HG02943 (cell line): ENCODE data around the gene LSR.

Experiments used
- ATAC-seq: cut with Tn5 transposase; IDR thresholded peaks from one replicate; pipeline ENCODE4 v1.9.1; 2021; ENCODE audit warnings: mild to moderate bottlenecking, low read depth, moderate library complexity; ENCODE audit not compliant: unreplicated experiment

Gene LSR

DNA sequence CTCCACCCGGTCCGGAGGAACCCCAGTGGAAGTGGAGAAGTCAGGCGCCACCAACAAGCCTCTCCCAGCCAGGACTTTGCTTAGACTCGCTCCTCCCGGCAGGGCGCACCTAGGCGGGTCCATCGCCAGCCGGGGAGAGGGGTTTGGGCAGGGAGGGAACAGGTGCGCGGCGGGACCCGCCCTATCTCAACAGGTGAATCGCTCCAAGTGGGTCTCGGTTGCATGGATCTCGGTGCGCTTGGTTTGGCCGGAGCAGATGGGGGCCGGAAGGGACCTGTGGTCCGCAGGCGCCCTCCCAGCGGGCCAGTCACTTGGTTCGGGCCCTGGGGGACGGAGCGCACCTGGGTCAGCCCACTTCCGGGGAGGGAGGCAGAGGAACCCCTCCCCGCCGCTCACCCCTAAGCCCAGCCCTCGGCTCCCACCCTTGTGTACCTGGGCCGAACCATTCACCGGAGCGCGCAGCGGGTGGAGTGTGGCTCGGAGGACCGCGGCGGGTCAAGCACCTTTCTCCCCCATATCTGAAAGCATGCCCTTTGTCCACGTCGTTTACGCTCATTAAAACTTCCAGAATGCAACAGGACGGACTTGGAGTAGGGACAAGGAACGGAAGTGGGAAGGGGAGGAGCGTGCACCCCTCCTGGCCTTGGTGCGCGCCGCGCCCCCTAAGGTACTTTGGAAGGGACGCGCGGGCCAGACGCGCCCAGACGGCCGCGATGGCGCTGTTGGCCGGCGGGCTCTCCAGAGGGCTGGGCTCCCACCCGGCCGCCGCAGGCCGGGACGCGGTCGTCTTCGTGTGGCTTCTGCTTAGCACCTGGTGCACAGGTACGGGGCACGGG, at the start of gene LSR:
TSS of gene LSR (plus strand) at position 693 of the 836 bp plus-strand sequence. CDS start at position 714, 21 bp downstream.
- ATAC-seq, result peak; percentile 82

DNA sequence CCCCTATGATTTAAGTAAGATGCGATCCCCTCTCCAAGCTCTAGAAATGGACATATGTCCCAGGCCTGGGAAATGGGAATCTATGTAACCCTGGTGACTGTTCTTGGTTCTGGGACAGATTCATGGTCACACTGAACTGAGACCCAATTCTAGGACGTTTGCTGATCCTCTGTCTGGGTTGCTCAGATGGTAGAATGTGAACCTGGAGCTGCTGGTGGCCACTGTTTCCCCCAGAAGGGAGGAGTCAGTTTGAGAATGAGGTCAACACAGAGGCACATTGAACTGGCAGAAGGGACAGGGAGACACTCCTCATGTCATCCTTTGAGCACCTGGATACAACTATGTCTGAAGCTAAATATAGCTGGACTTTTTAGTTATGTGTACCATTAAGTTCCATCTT, 49.3 kb upstream of the LSR start:
- no peak for ATAC-seq

- ATAC-seq, result no peak
Measured at GRCh38 chr19:35202722-35203688, 45.8 kb upstream of the LSR start.

- ATAC-seq, result no peak
Measured at GRCh38 chr19:35204799-35205732, 43.7 kb upstream of the LSR start.

DNA sequence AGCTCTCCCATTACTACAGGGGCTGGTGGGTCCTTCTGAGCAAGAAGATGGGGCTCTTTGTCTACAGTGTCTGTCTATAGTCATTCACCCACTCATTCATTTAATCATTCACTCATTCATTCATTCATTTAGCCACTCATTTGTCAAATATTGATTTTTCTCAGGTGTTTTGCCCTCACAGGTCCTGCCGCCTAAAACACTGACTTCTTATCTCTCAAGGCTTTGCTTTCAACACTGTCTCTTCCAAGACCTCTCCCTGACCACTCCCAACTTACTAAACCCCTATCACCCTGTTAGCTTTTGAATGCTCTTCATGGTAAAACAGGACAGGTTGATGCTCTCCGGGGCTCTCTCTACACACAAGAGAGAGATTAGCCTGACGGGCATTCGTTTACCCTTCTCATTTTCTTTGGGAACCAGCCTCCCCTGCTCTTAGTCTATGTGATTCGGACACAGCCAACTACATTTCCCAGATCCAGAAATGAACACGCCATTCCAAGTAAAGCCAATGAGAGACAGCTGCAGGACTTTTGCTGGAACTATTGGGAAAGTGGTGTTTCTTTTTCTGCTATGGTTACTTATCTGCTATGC, 43.0 kb upstream of the LSR start:
- ATAC-seq, result no peak

DNA sequence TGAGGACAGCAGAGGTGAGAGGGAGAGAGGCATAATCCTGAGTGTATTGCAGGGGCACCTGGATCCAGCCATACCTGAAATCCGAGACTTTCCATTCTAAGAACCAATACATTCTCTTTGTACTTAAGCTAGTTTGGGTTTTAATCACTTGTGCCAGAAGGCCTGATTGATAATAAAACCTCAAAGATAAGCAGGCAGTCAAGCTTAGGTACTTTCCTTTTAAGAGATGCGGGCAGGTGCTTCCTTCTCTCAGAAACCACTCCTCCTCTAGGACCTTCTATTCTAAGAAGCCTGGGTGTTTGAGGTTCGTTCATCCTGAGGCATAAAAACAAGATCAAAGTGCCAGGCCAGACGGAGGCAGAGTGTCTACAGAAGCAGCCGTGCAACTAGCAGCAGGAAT, 42.4 kb upstream of the LSR start:
- ATAC-seq, result no peak

GRCh38 chr19:35206855-35207254, 41.9 kb upstream of the LSR start:
- no peak for ATAC-seq

- ATAC-seq, result no peak
Measured at GRCh38 chr19:35207391-35207871, 41.4 kb upstream of the LSR start.

DNA sequence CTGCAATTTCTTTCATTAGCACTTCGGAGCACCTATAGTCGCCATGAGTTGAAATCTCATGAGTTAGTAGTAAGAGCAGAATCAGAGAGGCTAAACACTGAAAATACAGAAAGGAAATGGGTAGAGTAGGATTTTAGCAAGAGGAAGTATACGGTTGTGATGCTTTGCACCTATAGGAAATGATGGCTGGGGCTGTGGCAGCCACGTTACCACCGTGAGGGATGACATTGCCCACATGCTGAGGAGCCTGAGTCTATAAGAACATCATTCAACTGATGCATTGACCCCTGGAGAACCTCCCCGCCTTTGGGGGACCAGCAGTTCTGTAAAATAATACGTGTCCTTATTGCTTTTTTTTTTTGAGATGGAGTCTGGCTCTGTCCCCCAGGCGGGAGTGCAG, 40.7 kb upstream of the LSR start:
- ATAC-seq, result no peak

GRCh38 chr19:35209646-35210045, 39.2 kb upstream of the LSR start:
- no peak for ATAC-seq

GRCh38 chr19:35211545-35212230, 37.1 kb upstream of the LSR start:
- no peak for ATAC-seq

DNA sequence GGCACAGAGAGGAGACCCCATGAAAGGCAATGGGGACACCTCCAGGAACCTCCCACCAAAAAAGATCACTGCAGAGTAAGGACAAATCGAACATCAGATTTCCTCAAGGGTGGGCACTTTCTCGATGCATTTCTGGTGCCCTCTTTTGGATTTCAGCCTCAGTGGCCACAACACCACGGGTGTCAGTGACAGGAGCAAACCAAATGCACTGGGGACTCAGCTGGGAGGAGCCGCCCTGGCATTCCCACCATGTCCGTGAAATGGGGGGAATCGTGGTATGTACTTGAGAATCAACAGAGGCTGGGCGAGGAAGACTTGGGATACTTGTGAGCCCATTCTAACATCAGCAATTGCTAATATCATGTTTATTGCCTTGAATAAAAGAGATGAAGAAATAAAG, 36.6 kb upstream of the LSR start:
- no peak for ATAC-seq

DNA sequence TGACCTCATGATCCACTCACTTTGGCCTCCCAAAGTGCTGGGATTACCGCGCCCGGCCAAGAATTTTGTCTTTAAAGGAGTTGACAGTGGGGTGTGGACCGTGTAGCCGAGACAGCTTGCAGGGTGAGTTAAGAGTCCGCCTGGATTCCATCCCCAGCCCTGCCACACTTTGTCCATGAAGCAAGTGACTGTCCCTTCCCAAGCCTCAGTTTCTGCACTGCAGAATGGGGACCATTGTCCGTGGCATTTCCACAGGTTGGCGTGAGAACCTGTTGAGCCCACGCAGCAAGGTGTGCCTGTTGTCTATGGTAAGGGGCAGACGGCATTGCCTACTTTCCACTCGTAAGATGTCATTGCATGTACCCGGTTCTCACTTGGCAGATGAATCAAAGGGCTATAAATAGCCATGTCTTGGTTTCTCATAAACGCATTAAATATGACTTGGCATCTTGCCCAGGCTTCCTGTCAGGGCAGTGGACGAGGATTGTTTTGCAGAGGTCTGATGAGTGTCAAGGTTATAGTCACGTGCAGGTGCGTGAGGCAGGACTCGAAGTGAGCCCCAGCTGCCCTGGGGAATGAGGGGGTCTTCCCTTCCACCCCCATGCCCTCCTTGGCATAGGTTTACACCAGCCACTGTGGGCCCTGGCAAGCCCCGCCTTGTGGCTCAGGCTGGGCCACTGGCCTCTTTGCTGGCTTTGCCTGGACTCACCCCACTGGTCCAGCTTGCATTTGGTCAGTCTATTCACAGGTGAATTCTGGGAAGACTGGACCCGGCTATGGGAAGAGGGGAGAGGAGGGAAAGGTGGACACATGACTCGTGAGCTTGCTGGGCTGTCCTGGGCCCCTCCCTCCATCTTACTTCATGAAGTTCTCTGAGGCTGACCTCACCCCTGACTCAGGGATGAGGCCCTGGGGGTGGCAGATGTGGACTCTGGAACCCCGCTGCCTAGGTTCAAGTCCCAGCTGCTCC, 34.9 kb upstream of the LSR start:
- ATAC-seq, result peak; percentile 55

DNA sequence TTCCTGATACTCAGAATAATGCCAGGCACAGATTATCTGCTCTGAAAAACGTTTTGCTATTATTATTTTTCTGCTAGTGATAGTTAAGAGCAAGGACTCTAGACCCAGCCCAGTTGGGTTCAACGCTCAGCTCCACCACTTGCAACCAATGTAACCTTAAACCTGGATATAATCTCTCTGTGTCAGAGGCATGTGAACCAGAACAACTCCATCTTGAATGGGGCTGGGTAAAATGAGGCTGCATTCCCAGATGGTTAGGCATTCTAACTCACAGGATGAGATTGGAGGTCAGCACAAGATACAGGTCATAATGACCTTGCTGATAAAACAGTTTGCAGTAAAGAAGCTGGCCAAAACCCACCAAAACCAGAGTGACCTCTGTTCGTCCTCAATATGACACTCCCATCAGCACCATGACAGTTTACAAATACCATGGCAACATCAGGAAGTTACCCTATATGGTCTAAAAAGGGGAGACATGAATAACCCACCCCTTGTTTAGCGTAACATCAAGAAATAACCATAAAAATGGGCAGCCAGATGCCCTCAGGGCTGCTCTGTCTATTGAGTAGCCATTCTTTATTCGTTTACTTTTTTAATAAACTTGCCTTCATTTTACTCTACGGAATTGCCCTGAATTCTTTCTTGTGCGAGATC, 33.9 kb upstream of the LSR start:
- ATAC-seq, result no peak

DNA sequence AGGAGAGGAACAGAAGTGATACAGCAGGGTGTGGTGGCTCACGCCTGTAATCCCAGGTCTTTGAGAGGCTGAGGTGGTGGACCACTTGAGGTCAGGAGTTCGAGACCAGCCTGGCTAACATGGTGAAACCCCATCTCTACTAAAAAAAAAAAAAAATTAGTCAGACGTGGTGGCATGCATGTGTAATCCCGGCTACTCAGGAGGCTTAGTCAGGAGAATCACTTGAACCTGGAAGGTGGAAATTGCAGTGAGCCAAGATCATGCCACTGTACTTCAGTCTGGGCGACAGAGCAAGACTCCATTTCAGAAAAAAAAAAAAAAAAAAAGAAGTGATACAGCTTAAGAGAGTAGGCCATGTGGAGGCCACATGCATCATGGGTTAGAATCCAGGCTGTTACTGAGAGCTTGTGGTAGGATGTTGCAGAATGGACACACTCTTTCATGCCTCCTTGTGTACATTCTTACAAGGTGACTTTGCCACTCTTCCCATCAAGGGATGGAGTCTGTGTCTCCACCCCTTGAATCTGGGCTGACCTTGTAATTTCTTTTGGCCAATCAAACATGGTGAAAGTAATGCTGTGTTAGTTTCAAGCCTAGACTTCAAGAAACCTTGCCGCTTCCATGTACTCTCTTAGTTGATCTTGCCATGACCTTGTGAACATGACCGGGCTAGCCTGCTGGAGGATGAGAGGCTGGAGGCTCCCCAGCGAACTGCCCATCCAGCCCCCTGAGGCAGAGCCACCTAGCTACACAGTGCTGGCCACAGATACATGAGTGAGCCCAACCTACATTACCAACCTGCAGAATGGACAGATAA, 32.6 kb upstream of the LSR start:
- no peak for ATAC-seq

GRCh38 chr19:35216833-35217648, 31.8 kb upstream of the LSR start:
- no peak for ATAC-seq
